Thyroid gland (tissue), 4 donors: ENCODE results near the gene ST7. TPM values are rescaled to one million over a fixed set of nuclear protein-coding genes. Genes with fewer than 3 reads are reported as not detected.

Source experiments
- DNase-seq, 2 donors: peaks; one replicate each; pipeline ENCODE4 v3.0.0-alpha.2; 2019
- H3K27ac ChIP-seq, 3 donors: fragments of 200-600 bp; sonication (generic); 1 replicate in 2 of 3; 2 replicates in 1 of 3; pipeline ENCODE4 v1.5.1; 2016 to 2019; ENCODE audit warnings: mild to moderate bottlenecking in 1 of 3, moderate library complexity in 1 of 3
- H3K27me3 ChIP-seq: fragments of 200-600 bp; sonication (generic); one replicate; pipeline ENCODE4 v1.5.1; 2019
- H3K36me3 ChIP-seq, 2 donors: fragments of 200-600 bp; sonication (generic); one replicate each; pipeline ENCODE4 v1.5.1; 2016 to 2019
- H3K4me1 ChIP-seq, 2 donors: fragments of 200-600 bp; sonication (generic); one replicate each; pipeline ENCODE4 v1.5.1; 2017 to 2019
- H3K4me3 ChIP-seq, 3 donors: fragments of 200-600 bp; sonication (generic); replicated peaks in 1 of 3; 1 replicate in 2 of 3; 2 replicates in 1 of 3; pipeline ENCODE4 v1.5.1; 2016; ENCODE audit warnings: mild to moderate bottlenecking in 1 of 3
- H3K9me3 ChIP-seq: fragments of 200-600 bp; sonication (generic); one replicate; pipeline ENCODE4 v1.5.1; 2017
- CTCF ChIP-seq, 6 experiments: fragments of 200-600 bp in 3 of 6; fragments of 450-650 bp in 3 of 6; sonication (generic) in 3 of 6; IDR thresholded peaks; one replicate each; pipeline ENCODE4 v1.5.1; 2016 to 2019; ENCODE audit warnings: antibody characterized with exemption in 6 of 6, mild to moderate bottlenecking in 2 of 6, inconsistent platforms in 1 of 6, moderate library complexity in 1 of 6
- POLR2A ChIP-seq, 2 donors: fragments of 450-650 bp; IDR thresholded peaks; one replicate each; pipeline ENCODE4 v1.6.1; 2017; ENCODE audit warnings: antibody characterized with exemption in 2 of 2, mild to moderate bottlenecking in 2 of 2, moderate library complexity in 1 of 2
- WGBS, 2 donors: methylation state at CpG; one replicate each; pipeline ENCODE4 v1.1.5; 2017; 5-methylcytosine and 5-hydroxymethylcytosine counted together
- intact Hi-C: fragments of 100-400 bp; cut with DNase I; formaldehyde crosslinking; loops from one replicate; pipeline ENCODE4 v1.15.1; 2023
- total RNA-seq, 4 donors: library from RNA; depleted of rRNA; stranded (reverse); fragments of >200 nt; gene quantifications; one replicate each; pipeline ENCODE4 v1.2.3, GENCODE V29; 2016

Gene ST7
- total RNA-seq, 4 donors from 2014 or later = 62.8 to 75.1 (median 66.7) TPM

GRCh38 chr7:117015258-117016184 is 62.2 kb downstream of the ST7 start:
- WGBS, 2 donors = 92 to 95% methylated on average over 4 of the region's 4 CpGs
- peaks cover 15 to 33% of the 10 kb centered on the region in 2 donors for H3K4me1 ChIP-seq
- no peaks in the 10 kb centered on the region for H3K36me3 ChIP-seq
- no peaks in the 10 kb centered on the region for H3K27me3 ChIP-seq
- peak overlapping the region in 1 of 3 donors; percentile 11 for H3K27ac ChIP-seq
- no peaks in the 10 kb centered on the region for H3K9me3 ChIP-seq
- intact Hi-C loops = no loop called here
- no peak for TF ChIP-seq POLR2A (IDR thresholded peaks at IDR 0.05)
- no peak for TF ChIP-seq CTCF (IDR thresholded peaks at IDR 0.05)
- DNase-seq = no peak
- H3K4me3 ChIP-seq = no peak overlapping the region

- Histone ChIP-seq H3K4me1 (peaks cover 9 to 33% of the 10 kb centered on the region in 2 donors), H3K36me3 (no peaks in the 10 kb centered on the region), H3K27ac (no peak overlapping the region), H3K4me3 (no peak overlapping the region), H3K27me3 (no peaks in the 10 kb centered on the region), H3K9me3 (no peaks in the 10 kb centered on the region)
- intact Hi-C loops = no loop called here
- TF ChIP-seq CTCF (IDR thresholded peaks at IDR 0.05) (no peak), POLR2A (IDR thresholded peaks at IDR 0.05) (no peak)
- no peak for DNase-seq
- 93 to 96% methylated on average over 4 of the region's 4 CpGs for WGBS, 2 donors
Observed at GRCh38 chr7:117017017-117017451, 63.7 kb downstream of the ST7 start.

GRCh38 chr7:117017702-117018266 is 64.5 kb downstream of the ST7 start:
- no peaks in the 10 kb centered on the region for H3K27me3 ChIP-seq
- DNase-seq = no peak
- no peaks in the 10 kb centered on the region for H3K9me3 ChIP-seq
- intact Hi-C loops = no loop called here
- no peaks in the 10 kb centered on the region for H3K36me3 ChIP-seq
- WGBS, 2 donors = 82% methylated on average over 4 of the region's 4 CpGs
- no peak for TF ChIP-seq CTCF (IDR thresholded peaks at IDR 0.05)
- no peak for TF ChIP-seq POLR2A (IDR thresholded peaks at IDR 0.05)
- peaks cover 9 to 33% of the 10 kb centered on the region in 2 donors for H3K4me1 ChIP-seq
- no peak overlapping the region for H3K27ac ChIP-seq
- H3K4me3 ChIP-seq = no peak overlapping the region

GRCh38 chr7:117018713-117019112 is 65.4 kb downstream of the ST7 start:
- WGBS, 2 donors = 98 to 100% methylated on average over 1 of the region's 1 CpG

More at GRCh38 chr7:117018713-117019112, 65.4 kb downstream of the ST7 start:
- no peaks in the 10 kb centered on the region for H3K36me3 ChIP-seq
- no peak overlapping the region for H3K4me3 ChIP-seq
- DNase-seq = no peak
- H3K9me3 ChIP-seq = no peaks in the 10 kb centered on the region
- H3K4me1 ChIP-seq = peaks cover 9 to 33% of the 10 kb centered on the region in 2 donors
- H3K27ac ChIP-seq = no peak overlapping the region
- no peaks in the 10 kb centered on the region for H3K27me3 ChIP-seq
- intact Hi-C loops = no loop called here
- no peak for TF ChIP-seq CTCF (IDR thresholded peaks at IDR 0.05)
- TF ChIP-seq POLR2A (IDR thresholded peaks at IDR 0.05) = no peak
